Thyroid gland (tissue), 4 donors: ENCODE data around the gene REC8.

Experiments
- POLR2A ChIP-seq, 2 donors: fragments of 450-650 bp; IDR thresholded peaks; one replicate each; pipeline ENCODE4 v1.6.1; 2017; ENCODE audit warnings: antibody characterized with exemption in 2 of 2, mild to moderate bottlenecking in 2 of 2, moderate library complexity in 1 of 2
- TF ChIP-seq, protein P1 (sequence below), 6 experiments: fragments of 200-600 bp in 3 of 6; fragments of 450-650 bp in 3 of 6; sonication (generic) in 3 of 6; IDR thresholded peaks; one replicate each; pipeline ENCODE4 v1.5.1; 2016 to 2019; ENCODE audit warnings: antibody characterized with exemption in 6 of 6, mild to moderate bottlenecking in 2 of 6, inconsistent platforms in 1 of 6, moderate library complexity in 1 of 6

DNA sequence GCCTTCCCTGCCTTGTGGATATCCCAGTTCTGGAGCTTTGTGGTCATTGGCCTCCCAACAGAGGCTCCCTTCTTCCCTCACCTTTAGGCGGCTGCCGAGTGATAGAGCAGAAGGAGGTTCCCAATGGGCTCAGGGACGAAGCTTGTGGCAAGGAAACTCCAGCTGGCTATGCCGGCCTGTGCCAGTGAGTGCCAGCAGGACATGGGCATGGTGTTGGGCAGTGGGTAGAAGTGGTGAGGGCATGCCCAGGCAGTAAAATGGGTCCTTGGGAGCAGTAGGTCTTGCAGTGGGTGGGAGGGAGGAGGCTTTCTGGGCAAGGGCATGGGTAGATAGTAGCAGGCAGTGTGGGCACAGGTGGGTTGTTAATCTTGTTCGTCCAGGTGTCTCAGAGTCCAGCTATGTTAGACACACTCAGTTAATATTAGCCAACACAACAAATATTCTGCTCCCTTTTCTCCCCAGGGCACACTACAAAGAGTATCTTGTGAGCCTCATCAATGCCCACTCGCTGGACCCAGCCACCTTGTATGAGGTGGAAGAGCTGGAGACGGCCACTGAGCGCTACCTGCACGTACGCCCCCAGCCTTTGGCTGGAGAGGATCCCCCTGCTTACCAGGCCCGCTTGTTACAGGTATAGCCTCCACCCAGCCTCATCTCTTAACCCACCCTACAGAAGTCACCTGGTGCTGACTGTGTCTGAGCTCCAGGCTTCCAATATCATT is 11.9 kb upstream of the REC8 start:
- TF ChIP-seq, protein P1, sequence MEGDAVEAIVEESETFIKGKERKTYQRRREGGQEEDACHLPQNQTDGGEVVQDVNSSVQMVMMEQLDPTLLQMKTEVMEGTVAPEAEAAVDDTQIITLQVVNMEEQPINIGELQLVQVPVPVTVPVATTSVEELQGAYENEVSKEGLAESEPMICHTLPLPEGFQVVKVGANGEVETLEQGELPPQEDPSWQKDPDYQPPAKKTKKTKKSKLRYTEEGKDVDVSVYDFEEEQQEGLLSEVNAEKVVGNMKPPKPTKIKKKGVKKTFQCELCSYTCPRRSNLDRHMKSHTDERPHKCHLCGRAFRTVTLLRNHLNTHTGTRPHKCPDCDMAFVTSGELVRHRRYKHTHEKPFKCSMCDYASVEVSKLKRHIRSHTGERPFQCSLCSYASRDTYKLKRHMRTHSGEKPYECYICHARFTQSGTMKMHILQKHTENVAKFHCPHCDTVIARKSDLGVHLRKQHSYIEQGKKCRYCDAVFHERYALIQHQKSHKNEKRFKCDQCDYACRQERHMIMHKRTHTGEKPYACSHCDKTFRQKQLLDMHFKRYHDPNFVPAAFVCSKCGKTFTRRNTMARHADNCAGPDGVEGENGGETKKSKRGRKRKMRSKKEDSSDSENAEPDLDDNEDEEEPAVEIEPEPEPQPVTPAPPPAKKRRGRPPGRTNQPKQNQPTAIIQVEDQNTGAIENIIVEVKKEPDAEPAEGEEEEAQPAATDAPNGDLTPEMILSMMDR (IDR thresholded peaks at IDR 0.05) = no peak
- no peak for TF ChIP-seq POLR2A (IDR thresholded peaks at IDR 0.05)
